ENCODE measurements around the gene CDH4. TPM values are rescaled to one million over a fixed set of nuclear protein-coding genes. Genes with fewer than 3 reads are reported as not detected.

The CDH4 gene
- total and polyA plus RNA-seq, 2 of the 4 experiments (the other 2 are of a cell fraction), result 1.6 to 3.5 TPM

DNA sequence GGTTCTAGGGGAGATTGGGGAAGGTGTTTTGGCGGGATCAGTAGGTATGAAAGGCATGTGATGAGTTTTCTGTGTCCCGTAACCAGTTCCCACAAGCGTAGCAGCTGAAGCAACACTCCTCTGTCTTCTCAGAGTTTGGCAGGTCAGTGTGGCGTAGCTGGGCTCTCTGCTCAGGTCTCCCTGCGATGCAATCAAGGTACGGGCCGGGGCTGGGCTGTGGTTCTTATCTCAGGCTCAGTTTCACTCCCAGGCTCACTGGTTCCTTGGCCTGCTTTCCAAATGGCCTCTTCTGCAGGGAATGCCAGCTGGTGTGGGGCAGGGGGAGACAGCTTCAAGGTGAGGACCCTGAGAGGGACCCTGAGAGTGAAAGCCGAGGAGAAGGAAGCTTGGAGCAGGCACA is 280.7 kb downstream of the CDH4 start:
- Histone ChIP-seq H3K9ac (ENCODE audit: low read depth, low read length) (no peak overlapping the region), H3K9me3 (ENCODE audit: control insufficient read depth, insufficient read depth, low read length) (no peaks in the 10 kb centered on the region), H2BK15ac (ENCODE audit: low read depth, low read length) (no peak overlapping the region), H3K27me3 (ENCODE audit: control insufficient read depth, insufficient read depth, low read length) (no peaks in the 10 kb centered on the region), H2AK9ac (replicated peaks; ENCODE audit: low read depth, low read length, poor library complexity) (no peak overlapping the region), H3K27ac (ENCODE audit: insufficient read depth, low read length) (no peak overlapping the region), H3K4me2 (ENCODE audit: low read depth, low read length) (no peak overlapping the region), H4K20me1 (ENCODE audit: insufficient read depth, low read length) (no peaks in the 10 kb centered on the region), H3K36me3 (ENCODE audit: control insufficient read depth, insufficient read depth, low read length) (no peaks in the 10 kb centered on the region), H2BK20ac (ENCODE audit: low read depth, low read length) (no peak overlapping the region), H3K56ac (ENCODE audit: extremely low read depth, insufficient read depth, low read length) (no peak overlapping the region), H3K4me3 (ENCODE audit: insufficient read depth, low read depth, low read length) (no peak overlapping the region), H3K18ac (ENCODE audit: low read depth, low read length) (no peak overlapping the region), H3K9me1 (ENCODE audit: insufficient read depth, low read length) (no peaks in the 10 kb centered on the region), H2AK5ac (ENCODE audit: low read depth, low read length) (no peak overlapping the region), H4K5ac (ENCODE audit: low read depth, low read length) (no peak overlapping the region), H4K8ac (ENCODE audit: low read depth in 2 of 2, low read length in 2 of 2) (no peak overlapping the region), H3K23ac (ENCODE audit: low read depth, low read length) (no peak overlapping the region), H3K79me1 (ENCODE audit: low read depth in 1 of 2, low read length in 2 of 2) (no peaks in the 10 kb centered on the region), H3K4ac (ENCODE audit: low read depth, low read length) (no peak overlapping the region), H4K91ac (ENCODE audit: insufficient read depth, low read depth, low read length) (no peak overlapping the region), H2AFZ (replicated peaks; ENCODE audit: low read length, poor library complexity) (no peak overlapping the region), H3K14ac (replicated peaks; ENCODE audit: low read depth, low read length) (no peak overlapping the region), H2BK120ac (ENCODE audit: low read depth, low read length) (no peak overlapping the region), H3K4me1 (ENCODE audit: control insufficient read depth, insufficient read depth, low read length) (no peaks in the 10 kb centered on the region), H2BK5ac (ENCODE audit: low read depth, low read length, poor library complexity, severe bottlenecking) (no peak overlapping the region)
- CTCF ChIA-PET, result no interaction called here
- BruUV-seq (replicated peaks), result no TSS peak
- 83% methylated on average over 1 of the region's 8 CpGs; no CpG with 5 or more reads in 1 of the 2 experiments for WGBS, 2 experiments (ENCODE audit: extremely low coverage in 2 of 2, insufficient read length in 1 of 2)
- POLR2A ChIA-PET (ENCODE audit: unreplicated experiment), result no interaction called here
- in situ Hi-C loops (cut with MboI; ENCODE audit: low sequenced_read_pairs), result no loop called here
- dilution Hi-C loops (cut with HindIII; ENCODE audit: low sequenced_read_pairs, unreplicated experiment), result no loop called here
- DNase-seq (no peak), ATAC-seq (ENCODE audit: low read depth) (no peak)
- intact Hi-C loops (cut with micrococcal nuclease), result no loop called here
- TF ChIP-seq SMC3 (IDR thresholded peaks at IDR 0.05; ENCODE audit: low read depth, low read length), result no peak
- TF ChIP-seq FOS (IDR thresholded peaks at IDR 0.05; ENCODE audit: low read depth, low read length), result no peak
- TF ChIP-seq MAFK (IDR thresholded peaks at IDR 0.05; ENCODE audit: low read depth, low read length), result no peak

Measured in IMR-90 (cell line).